Liver (tissue), 3 donors: ENCODE results near the gene FARS2.

Source experiments
- ATF3 ChIP-seq: IDR thresholded peaks from 2 replicates; pipeline ENCODE4 v1.6.1; 2016; ENCODE audit warnings: antibody characterized with exemption
- EGR1 ChIP-seq, 2 donors: IDR thresholded peaks; 2 replicates each; pipeline ENCODE4 v1.6.1; 2016 to 2018; ENCODE audit warnings: antibody characterized with exemption in 2 of 2, low read depth in 2 of 2
- JUND ChIP-seq, 2 donors: IDR thresholded peaks; 2 replicates each; pipeline ENCODE4 v1.6.1; 2016; ENCODE audit warnings: antibody characterized with exemption in 2 of 2
- RAD21 ChIP-seq, 2 donors: IDR thresholded peaks; 2 replicates each; pipeline ENCODE4 v1.6.1; 2016; ENCODE audit warnings: antibody characterized with exemption in 2 of 2, mild to moderate bottlenecking in 2 of 2
- SP1 ChIP-seq: IDR thresholded peaks from 2 replicates; pipeline ENCODE4 v1.6.1; 2018; ENCODE audit warnings: antibody characterized with exemption, mild to moderate bottlenecking
- TF ChIP-seq, protein P1 (sequence below): fragments of 150-350 bp; IDR thresholded peaks from 2 replicates; pipeline ENCODE4 v1.5.1; 2017; ENCODE audit warnings: improper control_type of control experiment, low read depth, low read length; ENCODE audit not compliant: missing input control
- TF ChIP-seq, protein P2 (sequence below): IDR thresholded peaks from 2 replicates; pipeline ENCODE4 v1.6.1; 2016; ENCODE audit warnings: antibody characterized with exemption
- donor health status: healthy.
- donor health status: healthy.

- TF ChIP-seq, protein P1, sequence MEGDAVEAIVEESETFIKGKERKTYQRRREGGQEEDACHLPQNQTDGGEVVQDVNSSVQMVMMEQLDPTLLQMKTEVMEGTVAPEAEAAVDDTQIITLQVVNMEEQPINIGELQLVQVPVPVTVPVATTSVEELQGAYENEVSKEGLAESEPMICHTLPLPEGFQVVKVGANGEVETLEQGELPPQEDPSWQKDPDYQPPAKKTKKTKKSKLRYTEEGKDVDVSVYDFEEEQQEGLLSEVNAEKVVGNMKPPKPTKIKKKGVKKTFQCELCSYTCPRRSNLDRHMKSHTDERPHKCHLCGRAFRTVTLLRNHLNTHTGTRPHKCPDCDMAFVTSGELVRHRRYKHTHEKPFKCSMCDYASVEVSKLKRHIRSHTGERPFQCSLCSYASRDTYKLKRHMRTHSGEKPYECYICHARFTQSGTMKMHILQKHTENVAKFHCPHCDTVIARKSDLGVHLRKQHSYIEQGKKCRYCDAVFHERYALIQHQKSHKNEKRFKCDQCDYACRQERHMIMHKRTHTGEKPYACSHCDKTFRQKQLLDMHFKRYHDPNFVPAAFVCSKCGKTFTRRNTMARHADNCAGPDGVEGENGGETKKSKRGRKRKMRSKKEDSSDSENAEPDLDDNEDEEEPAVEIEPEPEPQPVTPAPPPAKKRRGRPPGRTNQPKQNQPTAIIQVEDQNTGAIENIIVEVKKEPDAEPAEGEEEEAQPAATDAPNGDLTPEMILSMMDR, result no peak
- TF ChIP-seq, protein P2, sequence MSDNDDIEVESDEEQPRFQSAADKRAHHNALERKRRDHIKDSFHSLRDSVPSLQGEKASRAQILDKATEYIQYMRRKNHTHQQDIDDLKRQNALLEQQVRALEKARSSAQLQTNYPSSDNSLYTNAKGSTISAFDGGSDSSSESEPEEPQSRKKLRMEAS, result no peak
- TF ChIP-seq RAD21 (IDR thresholded peaks at IDR 0.05) (no peak), JUND (IDR thresholded peaks at IDR 0.05) (no peak), ATF3 (no peak), SP1 (no peak), EGR1 (IDR thresholded peaks at IDR 0.05; ENCODE audit: low read depth in 2 of 2) (no peak)
Observed at GRCh38 chr6:5656226-5656625, 394.9 kb downstream of the FARS2 start.
